Measurements from ENCODE around the gene SYT14.

- no peak for TF ChIP-seq ZNF274 (IDR thresholded peaks at IDR 0.05; ENCODE audit: low read depth, low read length)
- no peak for TF ChIP-seq YY1 (IDR thresholded peaks at IDR 0.05; ENCODE audit: insufficient read depth, insufficient read length)
- TF ChIP-seq SUZ12 (IDR thresholded peaks at IDR 0.05; ENCODE audit: extremely low read depth, insufficient read depth, insufficient read length) = no peak
Observed at GRCh38 chr1:210022044-210022443, 84.0 kb downstream of the SYT14 start.

Data from NT2/D1 (cell line).